GM23338 (cell line): ENCODE measurements around the gene CSPG5. TPM values are rescaled to one million over a fixed set of nuclear protein-coding genes. Genes with fewer than 3 reads are reported as not detected.

ENCODE experiments used
- ATAC-seq: fragments of 200-7000 bp; cut with Tn5 transposase; 3 replicates; pipeline ENCODE4 v1.9.1; 2020
- DNase-seq: peaks from one replicate; pipeline ENCODE4 v3.0.0-alpha.2; 2015; ENCODE audit warnings: low spot score
- H2AFZ ChIP-seq: fragments of 200-600 bp; sonication (generic); 2 replicates; pipeline ENCODE4 v1.8.0; 2016; ENCODE audit warnings: antibody characterized with exemption, mild to moderate bottlenecking, moderate library complexity
- H3F3A ChIP-seq: fragments of 200-600 bp; sonication (generic); replicated peaks from 2 replicates; pipeline ENCODE4 v1.8.0; 2017; ENCODE audit warnings: antibody characterized with exemption, mixed run types, low read depth
- H3K27ac ChIP-seq: fragments of 200-600 bp; sonication (generic); 2 replicates; pipeline ENCODE4 v1.6.1; 2016; ENCODE audit warnings: low read depth
- H3K27me3 ChIP-seq: fragments of 200-600 bp; sonication (generic); 2 replicates; pipeline ENCODE4 v1.8.0; 2016; ENCODE audit warnings: mild to moderate bottlenecking, mixed run types, moderate library complexity; ENCODE audit not compliant: insufficient read depth
- H3K36me3 ChIP-seq: fragments of 200-600 bp; sonication (generic); 2 replicates; pipeline ENCODE4 v1.8.0; 2016; ENCODE audit warnings: mild to moderate bottlenecking; ENCODE audit not compliant: insufficient read depth
- H3K4me1 ChIP-seq: fragments of 200-600 bp; sonication (generic); 2 replicates; pipeline ENCODE4 v1.8.0; 2016; ENCODE audit warnings: mild to moderate bottlenecking, moderate library complexity; ENCODE audit not compliant: insufficient read depth
- H3K4me2 ChIP-seq: fragments of 200-600 bp; sonication (generic); 2 replicates; pipeline ENCODE4 v1.7.1; 2017; ENCODE audit warnings: mixed run types
- H3K4me3 ChIP-seq: fragments of 200-600 bp; sonication (generic); 2 replicates; pipeline ENCODE4 v1.6.1; 2016; ENCODE audit warnings: mixed run types
- H3K79me2 ChIP-seq: fragments of 200-600 bp; sonication (generic); replicated peaks from 2 replicates; pipeline ENCODE4 v1.8.0; 2017; ENCODE audit warnings: mild to moderate bottlenecking; ENCODE audit not compliant: insufficient read depth
- H3K9me2 ChIP-seq: fragments of 200-600 bp; sonication (generic); 2 replicates; pipeline ENCODE4 v1.8.0; 2017; ENCODE audit not compliant: insufficient read depth
- H4K20me1 ChIP-seq: fragments of 200-600 bp; sonication (generic); replicated peaks from 2 replicates; pipeline ENCODE4 v1.8.0; 2017; ENCODE audit warnings: mild to moderate bottlenecking; ENCODE audit not compliant: insufficient read depth
- H3K27ac Mint-ChIP-seq: 2 replicates; pipeline ENCODE4 v1.8.0; 2020; ENCODE audit warnings: inconsistent platforms, mild to moderate bottlenecking, moderate library complexity, mixed read lengths
- H3K27me3 Mint-ChIP-seq: 3 replicates; pipeline ENCODE4 v1.8.0; 2022; ENCODE audit warnings: low read depth, mild to moderate bottlenecking, moderate library complexity, mixed read lengths, inconsistent platforms; ENCODE audit not compliant: insufficient read depth, poor library complexity
- H3K36me3 Mint-ChIP-seq: 3 replicates; pipeline ENCODE4 v1.8.0; 2021; ENCODE audit warnings: low read depth, mild to moderate bottlenecking, inconsistent platforms, moderate library complexity, mixed read lengths
- H3K4me1 Mint-ChIP-seq: 3 replicates; pipeline ENCODE4 v1.8.0; 2020; ENCODE audit warnings: mild to moderate bottlenecking, inconsistent platforms, mixed read lengths
- H3K4me3 Mint-ChIP-seq: 3 replicates; pipeline ENCODE4 v1.8.0; 2021; ENCODE audit warnings: moderate library complexity, mild to moderate bottlenecking, inconsistent platforms, mixed read lengths
- H3K9me3 Mint-ChIP-seq: 3 replicates; pipeline ENCODE4 v1.8.0; 2020; ENCODE audit warnings: moderate library complexity, mild to moderate bottlenecking, inconsistent platforms, mixed read lengths
- CREB1 ChIP-seq: fragments of 250-450 bp; sonication (Bioruptor Pico); IDR thresholded peaks from 2 replicates; pipeline ENCODE4 v1.5.0; 2020; ENCODE audit warnings: low read depth, mild to moderate bottlenecking, moderate library complexity
- CTCF ChIP-seq, 2 experiments: fragments of 200-600 bp in 1 of 2; sonication (generic) in 1 of 2; conservative IDR thresholded peaks; 2 replicates each; pipeline versions ENCODE4 v1.5.1 to v1.6.1; 2016 to 2017; ENCODE audit warnings: antibody characterized with exemption in 2 of 2, low read depth in 2 of 2, mild to moderate bottlenecking in 2 of 2, moderate library complexity in 1 of 2
- ETS1 ChIP-seq: IDR thresholded peaks from 2 replicates; pipeline ENCODE4 v1.6.1; 2016; ENCODE audit warnings: antibody characterized with exemption
- EZH2 ChIP-seq: fragments of 200-600 bp; sonication (generic); IDR thresholded peaks from one replicate; pipeline ENCODE4 v1.8.0; 2017; ENCODE audit warnings: antibody characterized with exemption, mild to moderate bottlenecking, low read depth; ENCODE audit not compliant: unreplicated experiment
- JUNB ChIP-seq: IDR thresholded peaks from one replicate; pipeline ENCODE4 v1.6.1; 2016; ENCODE audit warnings: antibody characterized with exemption; ENCODE audit not compliant: unreplicated experiment
- NANOG ChIP-seq: IDR thresholded peaks from 2 replicates; pipeline ENCODE4 v1.6.1; 2016; ENCODE audit warnings: antibody characterized with exemption, borderline replicate concordance
- POLR2AphosphoS5 ChIP-seq: IDR thresholded peaks from 2 replicates; pipeline ENCODE4 v1.6.1; 2016; ENCODE audit warnings: antibody characterized with exemption, low read depth
- REST ChIP-seq: IDR thresholded peaks from one replicate; pipeline ENCODE4 v1.6.1; 2018; ENCODE audit warnings: antibody characterized with exemption; ENCODE audit not compliant: unreplicated experiment
- ZNF114 ChIP-seq: fragments of 250-450 bp; sonication (Bioruptor Pico); IDR thresholded peaks from 2 replicates; pipeline ENCODE4 v1.5.0; 2020; ENCODE audit warnings: mild to moderate bottlenecking, moderate library complexity
- polyA plus RNA-seq: library from polyadenylated mRNA; unstranded; fragments of >200 nt; fragmentation: Nextera tagmentation; extraction: Ambion mirVana; gene quantifications from 2 replicates; pipeline ENCODE4 v1.2.1, GENCODE V29; 2016
- total RNA-seq: library from RNA; depleted of rRNA; stranded (reverse); fragments of >200 nt; shearing (Covaris generic); gene quantifications from 2 replicates; pipeline ENCODE4 v1.2.3, GENCODE V29; 2014

The CSPG5 gene
- total and polyA plus RNA-seq, 2 experiments from 2014 or later: 0.86 to 4.3 TPM

GRCh38 chr3:47513125-47513929 lies 65.3 kb downstream of the CSPG5 start, which contains the start of gene ELP6:
Gene ELP6 (minus strand): TSS chr3:47513712. CDS start chr3:47513590, 122 bp downstream.
- Histone ChIP-seq H3K36me3 (peaks cover 7% of the 10 kb centered on the region; the same call in 1 of the 2 replicates), H3K4me2 (peak within 1 kb of the TSS; percentile 90), H3K4me3 (peak within 1 kb of the TSS; percentile 59), H3K79me2 (peaks cover 27% of the 10 kb centered on the region), H3F3A (peaks cover 11% of the 10 kb centered on the region; the same call in 1 of the 2 replicates), H4K20me1 (no peaks in the 10 kb centered on the region), H3K9me2 (no peaks in the 10 kb centered on the region), H3K4me1 (peaks cover 12% of the 10 kb centered on the region), H2AFZ (peak within 1 kb of the TSS; percentile 52), H3K27me3 (no peaks in the 10 kb centered on the region), H3K27ac (peak within 1 kb of the TSS; percentile 86)
- peak within 1 kb of the TSS; percentile 99 for H3K4me3 Mint-ChIP-seq
- H3K36me3 Mint-ChIP-seq: peaks cover 34% of the 10 kb centered on the region
- peaks cover 7% of the 10 kb centered on the region for H3K4me1 Mint-ChIP-seq
- DNase-seq: peak; percentile 98
- peaks cover 19% of the 10 kb centered on the region for H3K27me3 Mint-ChIP-seq
- H3K9me3 Mint-ChIP-seq: no peaks in the 10 kb centered on the region; the same call in 1 of the 3 replicates
- ATAC-seq: peak; percentile 98
- peak; percentile 94 for TF ChIP-seq ETS1
- no peak for TF ChIP-seq EZH2
- no peak for TF ChIP-seq JUNB
- peak; percentile 46 to 84; a peak in 3 of 4 replicates for TF ChIP-seq CTCF (conservative IDR thresholded peaks at IDR 0.05; ENCODE audit: low read depth in 2 of 2)
- peak; percentile 78 for TF ChIP-seq CREB1 (CRISPR knock-in tag)
- no peak for TF ChIP-seq NANOG
- no peak for TF ChIP-seq ZNF114 (CRISPR knock-in tag)
- peak; percentile 5 for TF ChIP-seq REST
- TF ChIP-seq POLR2AphosphoS5: peak; percentile 86
- H3K27ac Mint-ChIP-seq: peak within 1 kb of the TSS; percentile 98
